HG03460 (cell line): Measurements from ENCODE around the gene COL5A1.

Experiments
- ATAC-seq: cut with Tn5 transposase; IDR thresholded peaks from one replicate; pipeline ENCODE4 v1.9.1; 2021; ENCODE audit not compliant: unreplicated experiment

Gene COL5A1

GRCh38 chr9:134737842-134738580 is 96.4 kb downstream of the COL5A1 start:
- no peak for ATAC-seq

GRCh38 chr9:134738869-134739659 is 97.5 kb downstream of the COL5A1 start:
- no peak for ATAC-seq

GRCh38 chr9:134739660-134739968 is 98.0 kb downstream of the COL5A1 start:
- no peak for ATAC-seq

DNA sequence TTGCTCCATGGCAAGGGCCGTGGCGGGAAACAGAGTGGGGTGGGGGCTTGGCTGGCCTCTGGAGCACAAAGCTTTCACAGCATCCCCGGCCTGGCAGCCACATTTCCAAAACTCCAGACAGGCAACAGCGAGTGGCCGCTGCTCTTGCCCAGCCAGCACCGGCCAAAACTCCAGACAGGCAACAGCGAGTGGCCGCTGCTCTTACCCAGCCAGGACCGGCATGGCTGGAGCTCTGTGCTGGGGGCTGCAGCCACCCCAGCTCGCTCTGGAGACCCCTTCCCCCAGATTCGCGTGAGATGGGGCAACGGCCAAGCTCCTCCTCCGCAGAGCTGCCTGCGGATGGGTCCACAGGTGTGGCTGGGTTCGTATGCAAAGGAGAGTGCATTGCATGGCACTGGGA is 98.5 kb downstream of the COL5A1 start:
- no peak for ATAC-seq

GRCh38 chr9:134741846-134742245 is 100.2 kb downstream of the COL5A1 start:
- ATAC-seq: no peak

GRCh38 chr9:134742822-134743535 is 101.4 kb downstream of the COL5A1 start:
- no peak for ATAC-seq

- no peak for ATAC-seq
Measured at GRCh38 chr9:134743853-134744252, 102.2 kb downstream of the COL5A1 start.

- no peak for ATAC-seq
Measured at GRCh38 chr9:134744385-134745295, 103.0 kb downstream of the COL5A1 start.

DNA sequence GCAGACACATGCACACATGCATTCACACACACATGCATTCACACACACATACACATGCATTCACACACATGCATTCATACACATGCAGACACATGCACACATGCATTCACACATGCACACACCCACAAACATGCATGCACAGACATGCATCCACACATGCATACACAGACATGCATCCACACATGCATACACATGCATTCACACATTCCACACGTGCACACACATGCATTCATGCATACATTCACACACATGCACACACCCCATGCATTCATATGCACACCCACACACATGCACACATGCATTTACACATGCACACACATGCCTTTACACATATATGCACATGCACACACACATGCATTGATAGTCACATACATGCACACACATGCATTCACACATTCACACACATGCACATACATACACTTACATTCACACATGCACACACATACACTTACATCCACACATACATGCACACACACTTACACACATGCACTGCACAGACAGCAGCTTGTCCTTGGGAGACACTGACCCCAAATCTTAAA is 106.4 kb downstream of the COL5A1 start:
- no peak for ATAC-seq

- no peak for ATAC-seq
Measured at GRCh38 chr9:134748591-134748990, 107.0 kb downstream of the COL5A1 start.

GRCh38 chr9:134750450-134751155 is 109.0 kb downstream of the COL5A1 start:
- ATAC-seq: no peak

DNA sequence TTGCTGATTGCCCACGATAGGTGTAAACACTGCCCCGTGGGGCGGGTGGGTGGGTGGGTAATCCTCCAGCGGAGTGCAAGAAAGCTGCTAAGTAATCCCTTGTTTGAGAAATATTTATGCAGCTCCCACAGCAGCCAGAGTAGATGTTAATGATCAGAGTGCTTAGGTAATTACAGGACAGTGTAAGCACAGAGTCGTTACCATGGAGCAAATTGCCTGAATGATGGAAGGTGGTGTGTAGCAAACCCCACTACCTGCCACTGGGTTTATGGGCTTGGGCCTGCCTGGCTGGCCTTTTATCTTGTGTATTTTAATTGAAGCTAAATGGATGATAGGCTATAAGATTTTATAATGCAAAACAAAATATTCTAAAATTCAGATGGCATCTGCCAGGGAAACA is 110.0 kb downstream of the COL5A1 start:
- ATAC-seq: no peak

DNA sequence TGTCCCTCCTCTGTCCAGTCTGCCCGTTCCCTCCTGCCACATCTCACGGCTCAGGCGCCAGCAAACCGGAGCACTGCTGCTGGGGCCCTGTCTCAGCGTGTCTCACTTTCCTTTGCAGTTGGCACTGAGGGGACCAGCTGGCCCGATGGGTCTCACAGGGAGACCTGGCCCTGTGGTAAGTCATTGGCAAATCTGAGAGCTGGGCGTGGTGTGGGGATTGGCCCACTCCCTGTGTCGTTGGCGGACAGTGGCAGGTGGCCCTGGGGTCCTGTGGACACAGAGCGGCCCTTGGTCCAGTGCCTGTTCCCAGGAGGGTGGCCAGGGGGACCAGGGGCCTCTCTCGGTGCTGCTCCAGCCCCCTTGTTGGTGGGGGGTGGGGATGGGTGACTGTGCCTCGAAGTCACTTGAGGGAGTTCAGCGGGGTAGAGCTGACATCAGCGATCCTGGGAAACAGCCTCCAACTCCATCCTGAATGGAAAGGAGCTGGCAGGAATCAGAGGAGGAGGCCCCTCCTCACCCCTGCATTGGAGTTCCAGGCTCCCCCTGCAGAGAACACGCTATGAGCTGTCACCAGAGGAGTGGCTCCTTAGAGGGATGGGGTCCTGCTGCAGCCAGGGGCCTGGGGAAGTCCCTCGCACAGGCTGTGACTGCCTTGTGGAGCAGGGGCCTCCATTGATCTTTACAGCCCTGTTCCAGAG is 111.0 kb downstream of the COL5A1 start:
- ATAC-seq: no peak

- ATAC-seq: no peak
Measured at GRCh38 chr9:134753191-134753590, 111.6 kb downstream of the COL5A1 start.

GRCh38 chr9:134755221-134755907 is 113.8 kb downstream of the COL5A1 start:
- ATAC-seq: no peak

DNA sequence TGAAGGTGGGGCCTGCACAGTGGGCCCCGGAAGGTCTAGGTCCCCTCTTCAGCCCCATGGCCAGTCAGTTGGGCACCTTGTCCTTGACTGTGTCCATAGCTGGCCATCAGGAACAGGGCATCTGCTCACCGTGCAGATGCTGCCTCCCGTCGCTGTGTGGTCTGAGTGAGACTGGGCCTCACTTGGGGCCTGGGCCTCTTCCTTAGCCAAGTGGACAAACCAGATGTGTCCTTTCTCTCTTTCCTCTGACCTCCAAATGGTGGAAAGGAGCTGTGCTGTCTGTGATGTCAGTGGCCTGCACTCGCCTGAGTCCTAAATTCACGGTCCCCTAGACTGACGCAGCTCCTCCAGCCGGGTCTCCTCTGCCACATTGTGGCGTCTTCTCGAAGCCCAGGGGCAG is 114.5 kb downstream of the COL5A1 start:
- ATAC-seq: no peak

DNA sequence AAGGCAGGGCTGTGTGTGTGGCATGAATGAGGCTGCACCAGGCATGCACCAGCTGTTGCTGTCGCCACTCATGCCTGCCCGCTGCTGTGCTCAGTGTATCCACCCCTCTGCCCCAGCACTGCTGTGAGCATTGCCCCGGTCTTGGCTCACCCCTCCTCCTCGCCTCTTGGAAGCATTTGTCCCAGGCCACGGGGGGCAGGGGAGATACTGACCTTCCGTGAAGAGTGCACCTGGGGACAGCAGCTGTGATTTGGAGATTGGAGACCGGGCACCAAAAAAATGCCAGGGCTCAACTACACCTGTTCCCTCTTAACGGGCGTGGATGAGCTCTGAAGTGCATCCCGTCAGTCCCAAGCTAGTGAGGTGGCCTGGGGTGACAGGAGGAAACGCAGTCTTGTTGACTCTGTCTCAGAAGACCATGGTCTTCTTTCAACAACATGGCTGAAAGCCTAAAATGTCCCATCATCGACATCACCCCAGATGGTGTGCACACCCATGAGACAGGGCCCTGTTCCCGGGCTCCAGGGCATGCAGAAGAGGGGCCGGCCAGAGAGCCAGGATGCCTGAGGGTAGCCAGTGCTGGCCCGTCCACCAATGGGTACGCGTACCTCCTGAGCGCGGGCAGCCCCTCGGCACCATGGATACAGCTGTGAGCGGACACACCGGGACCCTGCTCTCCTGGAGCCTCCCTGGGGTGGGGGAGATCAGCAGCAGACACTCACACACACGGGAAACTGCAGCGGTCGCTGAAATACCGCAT is 115.8 kb downstream of the COL5A1 start:
- ATAC-seq: no peak

DNA sequence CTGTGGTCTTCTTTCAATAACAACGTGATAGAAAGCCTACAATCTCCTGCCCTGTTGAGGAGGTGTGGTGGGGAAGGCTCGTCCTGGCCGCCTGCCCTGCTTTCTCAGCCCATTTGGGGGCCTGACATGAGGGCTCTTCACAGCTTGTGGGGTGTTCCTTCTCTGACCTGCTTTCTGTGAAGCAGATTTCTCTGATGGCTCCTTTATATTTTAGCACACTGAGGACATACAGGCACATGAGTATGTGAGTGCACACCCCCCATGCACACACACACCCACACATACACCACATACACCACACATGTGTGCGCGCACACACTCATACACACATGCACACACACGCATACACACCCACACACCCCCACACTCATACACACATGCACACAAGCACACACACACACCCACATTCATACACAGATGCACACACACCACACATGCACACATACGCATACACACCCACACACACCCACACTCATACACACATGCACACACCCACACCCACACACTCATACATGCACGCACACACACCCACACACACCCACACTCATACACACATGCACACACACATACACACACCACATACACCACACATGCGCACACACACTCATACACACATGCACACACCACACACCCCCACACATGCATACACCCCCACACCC is 117.5 kb downstream of the COL5A1 start:
- ATAC-seq: no peak
